Left lung (tissue), 10 donors: ENCODE results near the gene SDSL. TPM values are rescaled to one million over a fixed set of nuclear protein-coding genes. Genes with fewer than 3 reads are reported as not detected.

Experiments
- ATAC-seq: fragments of 200-7000 bp; cut with Tn5 transposase; one replicate; pipeline ENCODE4 v1.9.1; 2020; ENCODE audit warnings: moderate library complexity
- DNase-seq, 4 donors: peaks; one replicate each; pipeline ENCODE4 v3.0.0-alpha.2; 2013 to 2020
- H3K27ac ChIP-seq, 2 donors: fragments of 200-600 bp; sonication (generic) in 1 of 2; one replicate each; pipeline versions ENCODE4 v1.5.0 to v1.8.0; 2020 to 2021
- H3K27me3 ChIP-seq, 2 donors: fragments of 200-600 bp; sonication (generic) in 1 of 2; one replicate each; pipeline versions ENCODE4 v1.5.0 to v1.8.0; 2020 to 2021
- H3K36me3 ChIP-seq, 2 donors: fragments of 200-600 bp; sonication (generic) in 1 of 2; one replicate each; pipeline versions ENCODE4 v1.5.0 to v1.8.0; 2020 to 2021
- H3K4me1 ChIP-seq, 2 donors: fragments of 200-600 bp; one replicate each; pipeline ENCODE4 v1.8.0; 2021
- H3K4me3 ChIP-seq, 2 donors: fragments of 200-600 bp; sonication (generic) in 1 of 2; one replicate each; pipeline versions ENCODE4 v1.5.0 to v1.8.0; 2020 to 2021; ENCODE audit warnings: mild to moderate bottlenecking in 1 of 2
- H3K9me3 ChIP-seq, 2 donors: fragments of 200-600 bp; sonication (generic) in 1 of 2; one replicate each; pipeline versions ENCODE4 v1.5.0 to v1.8.0; 2020 to 2021
- CTCF ChIP-seq, 2 donors: fragments of 200-600 bp; sonication (generic) in 1 of 2; IDR thresholded peaks; one replicate each; pipeline versions ENCODE4 v1.5.0 to v1.8.0; 2021; ENCODE audit warnings: antibody characterized with exemption in 2 of 2
- intact Hi-C, 2 donors: fragments of 100-400 bp; cut with DNase I; formaldehyde crosslinking; loops; one replicate each; pipeline versions ENCODE4 v1.11.2 to v1.14.2; 2022
- polyA plus RNA-seq, 6 donors: library from polyadenylated mRNA; unstranded; fragments of 120-200 nt; gene quantifications; one replicate each; pipeline ENCODE4 v1.2.1, GENCODE V29; 2013; ENCODE audit not compliant: insufficient read length in 6 of 6
- total RNA-seq, 2 donors: library from RNA; stranded (reverse); fragmentation: NEBNext Ultra II Directional; extraction: Animal tissue kit (Norgen Biotek cat#: 25700); gene quantifications; one replicate each; pipeline ENCODE4 v1.2.1, GENCODE V29; 2021
- donor health status: DM: no; HTN: yes; CAD: no.
- donor health status: DM: no; HTN: no; CAD: no.

Gene SDSL
- total and polyA plus RNA-seq, 8 donors = 4.2 to 13.8 (median 4.9) TPM

- TF ChIP-seq CTCF (IDR thresholded peaks at IDR 0.05) = no peak
- no peak overlapping the region for H3K4me3 ChIP-seq
- no peak for DNase-seq
- intact Hi-C loops = no loop called here
- H3K9me3 ChIP-seq = no peaks in the 10 kb centered on the region
- H3K36me3 ChIP-seq = no peaks in the 10 kb centered on the region
- no peak for ATAC-seq
- H3K27ac ChIP-seq = no peak overlapping the region
- peaks cover 96 to 99% of the 10 kb centered on the region in 2 donors for H3K27me3 ChIP-seq
- H3K4me1 ChIP-seq = peaks cover 0 to 7% of the 10 kb centered on the region in 2 donors
Observed at GRCh38 chr12:113472191-113473121, 50.3 kb downstream of the SDSL start.

GRCh38 chr12:113473400-113473799 is 51.2 kb downstream of the SDSL start:
- intact Hi-C loops = no loop called here
- H3K36me3 ChIP-seq = no peaks in the 10 kb centered on the region
- no peaks in the 10 kb centered on the region for H3K4me1 ChIP-seq
- no peaks in the 10 kb centered on the region for H3K9me3 ChIP-seq
- no peak for TF ChIP-seq CTCF (IDR thresholded peaks at IDR 0.05)
- ATAC-seq (no peak), DNase-seq (no peak)
- no peak overlapping the region for H3K27ac ChIP-seq
- H3K4me3 ChIP-seq = no peak overlapping the region
- H3K27me3 ChIP-seq = peaks cover 96 to 99% of the 10 kb centered on the region in 2 donors

- DNase-seq (no peak), ATAC-seq (no peak)
- Histone ChIP-seq H3K36me3 (no peaks in the 10 kb centered on the region), H3K4me1 (no peaks in the 10 kb centered on the region), H3K4me3 (no peak overlapping the region), H3K9me3 (no peaks in the 10 kb centered on the region), H3K27me3 (peaks cover 96 to 99% of the 10 kb centered on the region in 2 donors), H3K27ac (no peak overlapping the region)
- intact Hi-C loops = no loop called here
- no peak for TF ChIP-seq CTCF (IDR thresholded peaks at IDR 0.05)
Observed at GRCh38 chr12:113473942-113474341, 51.8 kb downstream of the SDSL start.

DNA sequence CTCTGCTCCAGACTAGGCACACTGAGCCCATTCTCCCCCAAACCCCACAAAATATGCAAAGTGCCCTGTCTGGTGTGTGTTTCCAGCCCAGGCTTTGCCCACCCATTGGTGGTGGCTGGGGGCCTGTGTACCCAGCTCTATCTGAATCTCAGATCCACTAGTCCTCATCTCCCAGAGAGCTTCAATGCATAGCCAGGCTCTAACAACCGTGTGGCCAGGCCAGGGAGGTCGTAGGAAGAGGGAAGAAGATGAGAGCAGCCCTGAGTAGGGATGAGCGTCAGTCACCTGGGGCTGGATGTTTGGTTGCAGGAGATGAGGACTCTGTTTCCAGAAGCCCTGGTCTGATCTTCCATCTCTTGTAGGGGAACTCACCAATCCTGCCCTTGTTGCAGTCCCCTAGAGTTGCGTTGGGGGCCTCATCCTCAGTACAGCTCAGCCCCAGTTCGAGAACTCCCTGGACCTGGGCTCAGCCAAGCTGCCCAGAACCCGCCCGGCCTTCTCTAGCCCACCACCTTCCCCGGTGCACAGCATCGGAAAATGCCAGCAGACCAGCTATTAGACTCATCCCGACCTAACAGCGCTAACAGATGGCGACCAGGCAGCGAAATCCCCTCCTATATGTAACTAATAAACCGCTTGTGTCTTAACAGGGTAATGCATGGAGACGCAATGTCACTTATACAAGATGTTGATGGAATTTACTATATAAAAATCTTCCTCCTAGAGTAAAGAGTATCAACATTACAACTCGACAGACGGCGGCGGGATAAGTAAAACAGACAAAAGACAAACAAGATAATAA is 52.7 kb downstream of the SDSL start:
- intact Hi-C loops = no loop called here
- no peak for ATAC-seq

More for the DNA sequence above, 52.7 kb downstream of the SDSL start:
- peaks cover 96 to 99% of the 10 kb centered on the region in 2 donors for H3K27me3 ChIP-seq
- no peak overlapping the region for H3K27ac ChIP-seq
- H3K36me3 ChIP-seq = no peaks in the 10 kb centered on the region
- no peaks in the 10 kb centered on the region for H3K4me1 ChIP-seq
- H3K9me3 ChIP-seq = no peaks in the 10 kb centered on the region
- H3K4me3 ChIP-seq = no peak overlapping the region
- DNase-seq = no peak
- TF ChIP-seq CTCF (IDR thresholded peaks at IDR 0.05) = no peak
